CD8-positive, alpha-beta memory T cell (primary cell): ENCODE measurements around the gene BCL3. TPM values are rescaled to one million over a fixed set of nuclear protein-coding genes. Genes with fewer than 3 reads are reported as not detected.

Experiments
- CTCF ChIA-PET: fragments of 350-600 bp; sonication (Branson Sonifier 250); formaldehyde crosslinking; loops from one replicate; lab custom pipeline; 2021; ENCODE audit warnings: antibody characterized with exemption; lab: Charles Lee
- POLR2A ChIA-PET: fragments of 350-600 bp; sonication (Branson Sonifier 250); formaldehyde crosslinking; loops from one replicate; lab custom pipeline; 2021; ENCODE audit warnings: antibody characterized with exemption; lab: Charles Lee
- DNase-seq, 5 donors: peaks; one replicate each; pipeline versions ENCODE4 v3.0.0 to v3.0.0-alpha.2; 2020 to 2022; ENCODE audit warnings: mixed read lengths in 1 of 5
- H3K27ac ChIP-seq: one replicate; pipeline ENCODE4 v1.7.0; 2013; ENCODE audit warnings: low read depth, mild to moderate bottlenecking, low read length, moderate library complexity
- H3K27me3 ChIP-seq: 2 replicates; pipeline ENCODE4 v1.7.0; 2013; ENCODE audit warnings: low read length, mild to moderate bottlenecking; ENCODE audit not compliant: insufficient read depth, poor library complexity, severe bottlenecking
- H3K36me3 ChIP-seq: 2 replicates; pipeline ENCODE4 v1.7.0; 2013; ENCODE audit warnings: mild to moderate bottlenecking, low read length, moderate library complexity; ENCODE audit not compliant: insufficient read depth
- H3K4me1 ChIP-seq: 2 replicates; pipeline ENCODE4 v1.7.0; 2013; ENCODE audit warnings: mild to moderate bottlenecking, low read length, moderate library complexity; ENCODE audit not compliant: insufficient read depth
- H3K4me3 ChIP-seq: 2 replicates; pipeline ENCODE4 v1.7.0; 2013; ENCODE audit warnings: mild to moderate bottlenecking, low read length
- H3K9me3 ChIP-seq: 2 replicates; pipeline ENCODE4 v1.7.0; 2013; ENCODE audit warnings: mild to moderate bottlenecking, low read length
- H3K27ac Mint-ChIP-seq, 8 donors: one replicate each; pipeline ENCODE4 v1.8.0; 2020 to 2021; ENCODE audit warnings: mixed read lengths in 8 of 8, mild to moderate bottlenecking in 6 of 8, inconsistent platforms in 3 of 8, moderate library complexity in 3 of 8
- H3K27me3 Mint-ChIP-seq, 2 donors: one replicate each; pipeline ENCODE4 v1.8.0; 2020 to 2021; ENCODE audit warnings: mixed read lengths in 2 of 2, mild to moderate bottlenecking in 1 of 2, moderate library complexity in 1 of 2
- H3K36me3 Mint-ChIP-seq, 3 donors: one replicate each; pipeline ENCODE4 v1.8.0; 2020 to 2021; ENCODE audit warnings: mixed read lengths in 3 of 3, inconsistent platforms in 1 of 3, mild to moderate bottlenecking in 1 of 3
- H3K4me1 Mint-ChIP-seq, 3 donors: one replicate each; pipeline ENCODE4 v1.8.0; 2020 to 2021; ENCODE audit warnings: mixed read lengths in 3 of 3, inconsistent platforms in 1 of 3, mild to moderate bottlenecking in 1 of 3
- H3K4me3 Mint-ChIP-seq, 7 donors: one replicate each; pipeline ENCODE4 v1.8.0; 2020 to 2021; ENCODE audit warnings: mixed read lengths in 7 of 7, mild to moderate bottlenecking in 6 of 7, moderate library complexity in 4 of 7, inconsistent platforms in 2 of 7
- H3K9me3 Mint-ChIP-seq, 5 donors: one replicate each; pipeline ENCODE4 v1.8.0; 2020 to 2022; ENCODE audit warnings: mixed read lengths in 5 of 5, mild to moderate bottlenecking in 3 of 5, moderate library complexity in 2 of 5, inconsistent platforms in 1 of 5
- polyA plus RNA-seq: library from polyadenylated mRNA; unstranded; fragments of 300-500 nt; fragmentation: Illumina TruSeq; gene quantifications from one replicate; pipeline ENCODE4 v1.2.3, GENCODE V29; 2021
- total RNA-seq, 2 experiments: library from RNA; stranded (reverse); gene quantifications; one replicate each; pipeline ENCODE4 v1.2.3, GENCODE V29; 2021

The BCL3 gene
- total and polyA plus RNA-seq, 3 experiments from 2014 or later, result 9.8 to 33.9 (median 30.5) TPM

DNA sequence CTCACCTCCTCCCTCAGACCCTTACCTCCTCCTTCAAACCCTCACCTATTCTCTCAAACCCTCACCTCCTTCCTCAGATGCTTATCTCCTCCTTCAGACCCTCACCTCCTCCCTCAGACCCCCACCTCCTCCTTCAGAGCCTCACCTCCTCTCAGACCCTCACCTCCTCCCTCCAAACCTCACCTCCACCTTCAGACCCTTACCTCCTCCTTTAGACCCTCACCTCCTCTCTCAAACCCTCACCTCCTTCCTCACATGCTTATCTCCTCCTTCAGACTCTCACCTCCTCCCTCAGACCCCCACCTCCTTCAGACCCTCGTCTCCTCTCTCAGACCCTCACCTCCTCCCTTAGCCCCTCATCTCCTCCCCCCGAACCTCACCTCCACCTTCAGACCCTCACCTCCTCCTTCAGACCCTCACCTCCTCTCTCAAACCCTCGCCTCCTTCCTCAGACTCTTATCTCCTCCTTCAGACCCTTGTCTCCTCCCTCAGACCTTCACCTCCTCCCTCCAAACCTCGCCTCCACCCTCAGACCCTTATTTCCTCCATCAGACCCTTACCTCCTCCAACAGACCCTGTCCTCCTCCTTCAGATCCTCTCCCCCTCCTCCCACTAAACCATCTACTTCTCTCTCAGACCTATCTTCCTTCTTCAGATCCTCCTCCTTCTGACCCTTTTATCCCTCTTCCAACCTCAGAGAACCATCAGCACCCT, 2.5 kb upstream of the BCL3 start:
- H3K9me3 ChIP-seq, result no peaks in the 10 kb centered on the region
- CTCF ChIA-PET, result interaction anchor here (2.2 kb wide), 1 partner anchor 22 kb away, joined by 7 read pairs; no protein-coding TSS in a partner anchor
- H3K27me3 Mint-ChIP-seq, result no peaks in the 10 kb centered on the region
- peaks cover 27 to 43% (median 38%) of the 10 kb centered on the region in 3 donors for H3K4me1 Mint-ChIP-seq
- peak overlapping the region; percentile 47 to 98 (median 96) for H3K27ac Mint-ChIP-seq
- peak overlapping the region; percentile 37 to 84 (median 72) for H3K4me3 Mint-ChIP-seq
- POLR2A ChIA-PET, result no interaction called here
- no peaks in the 10 kb centered on the region for H3K36me3 ChIP-seq
- peaks cover 24% of the 10 kb centered on the region for H3K4me1 ChIP-seq
- H3K9me3 Mint-ChIP-seq, result no peaks in the 10 kb centered on the region
- H3K36me3 Mint-ChIP-seq, result peaks cover 0 to 26% (median 0%) of the 10 kb centered on the region in 3 donors
- peak overlapping the region; percentile 86 for H3K27ac ChIP-seq
- DNase-seq, result no peak
- H3K4me3 ChIP-seq, result no peak overlapping the region
- H3K27me3 ChIP-seq, result no peaks in the 10 kb centered on the region

DNA sequence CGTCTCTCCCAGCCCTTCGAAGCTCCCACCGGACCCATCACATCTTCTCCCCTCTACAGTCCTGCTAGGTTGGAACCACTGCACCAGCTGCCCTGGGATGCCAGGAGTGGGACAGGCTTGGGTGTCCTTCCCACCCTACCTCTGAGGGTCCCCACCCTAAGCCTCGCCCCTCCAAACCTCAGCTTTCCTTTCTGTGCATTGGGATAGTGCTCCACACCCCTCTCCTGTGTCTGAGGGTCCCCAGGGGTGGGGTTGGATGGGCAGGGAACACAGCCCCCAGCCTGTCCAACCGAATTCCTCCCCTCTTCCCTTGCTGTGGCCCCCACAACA, 1.9 kb upstream of the BCL3 start:
- Histone ChIP-seq H3K27ac (peak overlapping the region; percentile 86), H3K4me3 (no peak overlapping the region), H3K36me3 (no peaks in the 10 kb centered on the region), H3K4me1 (peaks cover 29% of the 10 kb centered on the region), H3K27me3 (no peaks in the 10 kb centered on the region), H3K9me3 (no peaks in the 10 kb centered on the region)
- Mint-ChIP-seq H3K36me3 (peaks cover 0 to 31% (median 0%) of the 10 kb centered on the region in 3 donors), H3K4me1 (peaks cover 31 to 46% (median 44%) of the 10 kb centered on the region in 3 donors), H3K9me3 (no peaks in the 10 kb centered on the region), H3K27me3 (no peaks in the 10 kb centered on the region), H3K4me3 (peak overlapping the region; percentile 77 to 90 (median 89)), H3K27ac (peak overlapping the region; percentile 89 to 98 (median 96))
- DNase-seq, result no peak
- ChIA-PET POLR2A (no interaction called here), CTCF (no interaction called here)

DNA sequence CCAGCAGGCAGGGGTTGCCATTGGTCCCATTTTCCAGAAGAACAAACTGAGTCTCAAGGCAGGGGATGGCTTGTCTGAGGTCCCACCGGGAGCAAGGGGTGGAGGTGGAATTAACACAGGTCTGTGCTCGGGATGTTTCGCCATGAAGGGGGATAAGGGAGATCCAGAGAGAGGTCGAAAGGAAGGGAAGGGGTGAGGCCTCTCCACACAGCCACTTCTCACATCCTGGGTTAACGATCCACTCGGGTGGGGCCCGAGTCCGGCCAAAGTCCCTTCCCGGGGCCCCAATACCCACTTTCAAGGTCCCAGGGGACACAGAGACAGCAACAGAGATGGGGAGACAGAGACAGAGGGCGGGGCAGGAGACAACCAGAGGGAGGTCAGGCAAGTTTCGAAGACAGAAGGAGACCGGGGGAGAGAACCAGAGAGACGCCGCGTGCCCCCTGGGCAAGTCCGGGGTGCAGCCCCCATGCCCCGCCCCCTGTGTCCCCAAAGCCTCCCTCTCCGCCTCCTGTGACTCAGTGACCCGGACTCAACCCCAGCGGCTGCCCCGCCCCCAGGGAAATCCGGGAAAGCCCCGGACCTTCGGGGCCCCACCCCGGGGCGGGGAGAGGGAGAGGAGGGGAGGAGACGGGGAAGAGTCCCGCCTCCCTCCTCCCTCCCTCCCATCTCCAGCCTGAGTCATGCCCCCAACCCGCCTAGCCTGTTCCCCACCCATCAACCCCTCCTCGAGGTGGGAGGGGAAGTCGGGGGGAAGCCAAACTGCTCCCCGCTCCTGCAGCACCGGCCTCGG, 1.4 kb upstream of the BCL3 start:
- H3K27me3 Mint-ChIP-seq, result no peaks in the 10 kb centered on the region
- Histone ChIP-seq H3K36me3 (no peaks in the 10 kb centered on the region), H3K4me3 (peak overlapping the region; percentile 93), H3K9me3 (no peaks in the 10 kb centered on the region), H3K27ac (peak overlapping the region; percentile 86), H3K27me3 (no peaks in the 10 kb centered on the region), H3K4me1 (peaks cover 35% of the 10 kb centered on the region)
- peak overlapping the region; percentile 88 to 91 (median 90) for H3K4me3 Mint-ChIP-seq
- H3K27ac Mint-ChIP-seq, result peak overlapping the region; percentile 89 to 99 (median 96)
- ChIA-PET CTCF (no interaction called here), POLR2A (no interaction called here)
- H3K4me1 Mint-ChIP-seq, result peaks cover 34 to 50% (median 49%) of the 10 kb centered on the region in 3 donors
- no peaks in the 10 kb centered on the region for H3K9me3 Mint-ChIP-seq
- H3K36me3 Mint-ChIP-seq, result peaks cover 0 to 37% (median 0%) of the 10 kb centered on the region in 3 donors
- DNase-seq, result peak; percentile 76 to 95 (median 91)

DNA sequence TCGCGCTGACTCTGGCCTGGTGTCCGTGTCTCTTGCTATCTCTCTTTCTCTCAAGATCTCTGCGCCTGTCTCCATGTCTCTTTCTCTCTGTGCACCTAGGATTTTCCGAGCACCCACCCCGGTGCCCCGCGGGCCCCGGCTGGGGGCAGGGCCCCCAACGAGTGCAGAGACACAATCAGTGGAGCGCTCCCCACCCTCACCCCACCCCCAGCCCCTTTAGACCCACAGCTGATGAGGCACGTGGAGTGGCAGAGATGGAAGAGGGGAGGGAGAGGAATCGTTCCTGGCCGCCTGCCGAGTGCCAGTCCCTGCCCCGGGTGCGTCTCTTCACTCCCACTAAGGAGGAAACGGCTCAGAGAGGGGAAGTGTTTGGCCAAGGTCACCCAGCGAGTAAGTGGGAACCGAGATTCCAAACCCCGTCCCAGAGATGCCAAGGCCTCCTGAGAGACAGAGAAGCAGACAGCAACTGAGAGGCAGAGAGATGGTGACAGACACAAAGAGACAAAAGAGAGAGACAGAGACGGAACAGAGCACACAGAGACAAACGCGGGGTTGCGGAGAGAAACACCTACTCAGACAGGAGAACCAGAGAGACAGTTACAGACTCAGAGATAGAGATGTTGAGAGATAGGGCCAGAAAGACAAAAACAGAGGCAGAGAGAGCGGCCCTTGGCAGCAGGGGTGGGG, 626 bp upstream of the BCL3 start:
- H3K36me3 Mint-ChIP-seq, result peaks cover 0 to 44% (median 0%) of the 10 kb centered on the region in 3 donors

DNA sequence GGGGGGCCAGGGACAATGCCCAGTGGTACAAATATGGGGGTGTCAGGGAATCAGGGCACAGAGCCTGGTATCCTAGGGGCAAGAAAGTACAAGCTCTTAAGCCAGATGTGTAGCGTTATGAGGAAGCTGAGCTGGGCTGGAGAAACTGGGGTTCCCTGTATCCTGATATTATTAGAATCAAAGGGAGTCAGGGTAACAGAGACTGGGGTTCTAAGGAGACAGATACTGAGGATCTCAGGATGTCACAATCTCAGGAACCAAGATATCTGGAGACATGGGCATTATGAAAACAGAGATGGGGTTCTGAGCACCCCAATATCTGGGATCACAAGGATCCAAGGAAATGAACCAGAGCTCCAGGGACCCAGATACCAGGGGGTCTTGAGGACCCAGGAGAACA, 784 bp downstream of the BCL3 start:
- ChIA-PET CTCF (interaction anchor here (1.6 to 2.3 kb wide), 2 partner anchors 22 to 25 kb away, joined by 4 to 10 read pairs; no protein-coding TSS in a partner anchor), POLR2A (no interaction called here)
- no peaks in the 10 kb centered on the region for H3K9me3 ChIP-seq
- no peak for DNase-seq
- Mint-ChIP-seq H3K36me3 (peaks cover 0 to 52% (median 0%) of the 10 kb centered on the region in 3 donors), H3K27ac (peak overlapping the region; percentile 84 to 99 (median 98)), H3K4me1 (peaks cover 52 to 68% (median 67%) of the 10 kb centered on the region in 3 donors), H3K4me3 (peak overlapping the region; percentile 89 to 94 (median 91)), H3K9me3 (peaks cover 0 to 2% (median 0%) of the 10 kb centered on the region in 5 donors), H3K27me3 (peaks cover 0 to 3% of the 10 kb centered on the region in 2 donors)
- H3K27ac ChIP-seq, result peak overlapping the region; percentile 82
- H3K4me1 ChIP-seq, result peaks cover 46% of the 10 kb centered on the region
- peak overlapping the region; percentile 57 for H3K4me3 ChIP-seq
- no peaks in the 10 kb centered on the region for H3K36me3 ChIP-seq
- no peaks in the 10 kb centered on the region for H3K27me3 ChIP-seq

More for the DNA sequence above, 626 bp upstream of the BCL3 start:
- Mint-ChIP-seq H3K27ac (peak overlapping the region; percentile 89 to 99 (median 96)), H3K4me1 (peaks cover 41 to 57% (median 57%) of the 10 kb centered on the region in 3 donors), H3K9me3 (no peaks in the 10 kb centered on the region), H3K27me3 (peaks cover 0 to 2% of the 10 kb centered on the region in 2 donors), H3K4me3 (peak overlapping the region; percentile 88 to 91 (median 90))
- ChIA-PET CTCF (no interaction called here), POLR2A (no interaction called here)
- no peaks in the 10 kb centered on the region for H3K9me3 ChIP-seq
- DNase-seq, result peak in 2 of 5 donors; percentile 57 to 68
- peak overlapping the region; percentile 93 for H3K4me3 ChIP-seq
- H3K4me1 ChIP-seq, result peaks cover 42% of the 10 kb centered on the region
- no peaks in the 10 kb centered on the region for H3K36me3 ChIP-seq
- H3K27me3 ChIP-seq, result no peaks in the 10 kb centered on the region
- peak overlapping the region; percentile 86 for H3K27ac ChIP-seq

- peak overlapping the region; percentile 84 to 99 (median 98) for H3K27ac Mint-ChIP-seq
- Histone ChIP-seq H3K4me3 (peak overlapping the region; percentile 57), H3K27ac (no peak overlapping the region), H3K4me1 (peaks cover 52% of the 10 kb centered on the region), H3K27me3 (no peaks in the 10 kb centered on the region), H3K9me3 (no peaks in the 10 kb centered on the region), H3K36me3 (no peaks in the 10 kb centered on the region)
- peaks cover 56 to 75% (median 73%) of the 10 kb centered on the region in 3 donors for H3K4me1 Mint-ChIP-seq
- H3K36me3 Mint-ChIP-seq, result peaks cover 0 to 56% (median 0%) of the 10 kb centered on the region in 3 donors
- peaks cover 0 to 3% of the 10 kb centered on the region in 2 donors for H3K27me3 Mint-ChIP-seq
- no peak for DNase-seq
- peaks cover 0 to 2% (median 0%) of the 10 kb centered on the region in 5 donors for H3K9me3 Mint-ChIP-seq
- H3K4me3 Mint-ChIP-seq, result peak overlapping the region; percentile 89 to 94 (median 91)
- POLR2A ChIA-PET, result no interaction called here
- CTCF ChIA-PET, result interaction anchor here (1.6 to 2.3 kb wide), 2 partner anchors 21 to 26 kb away, joined by 4 to 10 read pairs; no protein-coding TSS in a partner anchor
These were observed 1.5 kb downstream of the BCL3 start for GRCh38 chr19:44749994-44750393.

GRCh38 chr19:44752123-44752815, 3.8 kb downstream of the BCL3 start:
- peak in 1 of 5 donors; percentile 19 for DNase-seq
- H3K9me3 ChIP-seq, result no peaks in the 10 kb centered on the region
- H3K27me3 ChIP-seq, result no peaks in the 10 kb centered on the region
- H3K36me3 Mint-ChIP-seq, result peaks cover 0 to 62% (median 0%) of the 10 kb centered on the region in 3 donors
- peaks cover 0 to 3% of the 10 kb centered on the region in 2 donors for H3K27me3 Mint-ChIP-seq
- peak overlapping the region; percentile 96 to 99 (median 98) for H3K27ac Mint-ChIP-seq
- peaks cover 59% of the 10 kb centered on the region for H3K4me1 ChIP-seq
- H3K27ac ChIP-seq, result peak overlapping the region; percentile 18
- ChIA-PET CTCF (interaction anchor here (1.1 to 5.5 kb wide), 3 partner anchors 15 to 28 kb away, joined by 3 to 32 read pairs (median 26); no protein-coding TSS in a partner anchor), POLR2A (interaction anchor here (1.2 to 1.3 kb wide), 3 partner anchors 10 to 28 kb away, joined by 4 to 5 read pairs (median 4); no protein-coding TSS in a partner anchor)
- peaks cover 0 to 2% (median 0%) of the 10 kb centered on the region in 5 donors for H3K9me3 Mint-ChIP-seq
- peaks cover 59 to 80% (median 74%) of the 10 kb centered on the region in 3 donors for H3K4me1 Mint-ChIP-seq
- no peaks in the 10 kb centered on the region for H3K36me3 ChIP-seq
- peak overlapping the region; percentile 43 for H3K4me3 ChIP-seq
- peak overlapping the region; percentile 89 to 98 (median 94) for H3K4me3 Mint-ChIP-seq
